Subcutaneous adipose tissue (tissue), 4 donors: ENCODE measurements around the gene VRK1. TPM values are rescaled to one million over a fixed set of nuclear protein-coding genes. Genes with fewer than 3 reads are reported as not detected.

ENCODE experiments used
- total RNA-seq, 4 donors: library from RNA; depleted of rRNA; stranded (reverse); fragments of >200 nt; gene quantifications; one replicate each; pipeline ENCODE4 v1.1.0, GENCODE V29; 2016
- TF ChIP-seq, protein P1 (sequence below): fragments of 450-650 bp; IDR thresholded peaks from one replicate; pipeline ENCODE4 v1.5.1; 2016; ENCODE audit warnings: low read depth, mild to moderate bottlenecking, control low read depth, antibody characterized with exemption, moderate library complexity

Gene VRK1
- total RNA-seq, 4 donors from 2014 or later = 13.6 to 16.5 (median 14.2) TPM

- TF ChIP-seq, protein P1, sequence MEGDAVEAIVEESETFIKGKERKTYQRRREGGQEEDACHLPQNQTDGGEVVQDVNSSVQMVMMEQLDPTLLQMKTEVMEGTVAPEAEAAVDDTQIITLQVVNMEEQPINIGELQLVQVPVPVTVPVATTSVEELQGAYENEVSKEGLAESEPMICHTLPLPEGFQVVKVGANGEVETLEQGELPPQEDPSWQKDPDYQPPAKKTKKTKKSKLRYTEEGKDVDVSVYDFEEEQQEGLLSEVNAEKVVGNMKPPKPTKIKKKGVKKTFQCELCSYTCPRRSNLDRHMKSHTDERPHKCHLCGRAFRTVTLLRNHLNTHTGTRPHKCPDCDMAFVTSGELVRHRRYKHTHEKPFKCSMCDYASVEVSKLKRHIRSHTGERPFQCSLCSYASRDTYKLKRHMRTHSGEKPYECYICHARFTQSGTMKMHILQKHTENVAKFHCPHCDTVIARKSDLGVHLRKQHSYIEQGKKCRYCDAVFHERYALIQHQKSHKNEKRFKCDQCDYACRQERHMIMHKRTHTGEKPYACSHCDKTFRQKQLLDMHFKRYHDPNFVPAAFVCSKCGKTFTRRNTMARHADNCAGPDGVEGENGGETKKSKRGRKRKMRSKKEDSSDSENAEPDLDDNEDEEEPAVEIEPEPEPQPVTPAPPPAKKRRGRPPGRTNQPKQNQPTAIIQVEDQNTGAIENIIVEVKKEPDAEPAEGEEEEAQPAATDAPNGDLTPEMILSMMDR = no peak
Observed at GRCh38 chr14:96905065-96905464, 107.9 kb downstream of the VRK1 start.

- TF ChIP-seq, protein P1 = no peak
Observed at GRCh38 chr14:96905825-96906224, 108.6 kb downstream of the VRK1 start.

- TF ChIP-seq, protein P1 = no peak
Observed at GRCh38 chr14:96906434-96906833, 109.3 kb downstream of the VRK1 start.

DNA sequence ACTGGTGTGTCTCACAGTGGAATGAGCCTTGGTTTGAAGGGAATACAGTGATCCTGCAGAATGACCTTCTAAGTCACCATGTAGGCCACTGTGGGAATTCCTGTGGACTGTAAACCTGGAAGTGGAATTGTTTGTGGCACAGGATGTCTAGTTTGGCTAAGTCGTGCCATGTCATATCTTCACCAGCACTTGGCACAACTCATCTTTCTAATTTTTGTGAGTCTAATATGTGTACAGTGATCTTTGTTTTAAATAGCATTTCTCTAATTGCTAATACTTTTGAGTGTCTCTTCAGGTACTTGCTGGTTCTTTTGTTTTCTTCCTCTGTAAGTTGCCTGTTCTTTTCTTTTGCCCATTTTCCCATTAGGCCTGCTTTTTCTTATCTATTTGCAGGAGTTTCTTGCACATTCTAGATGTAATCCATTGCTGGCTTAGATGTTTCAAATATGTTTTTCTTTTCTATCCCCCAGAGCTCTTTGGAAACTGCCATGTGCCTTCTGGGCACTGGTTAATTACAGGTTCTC lies 112.7 kb downstream of the VRK1 start:
- TF ChIP-seq, protein P1 = no peak

DNA sequence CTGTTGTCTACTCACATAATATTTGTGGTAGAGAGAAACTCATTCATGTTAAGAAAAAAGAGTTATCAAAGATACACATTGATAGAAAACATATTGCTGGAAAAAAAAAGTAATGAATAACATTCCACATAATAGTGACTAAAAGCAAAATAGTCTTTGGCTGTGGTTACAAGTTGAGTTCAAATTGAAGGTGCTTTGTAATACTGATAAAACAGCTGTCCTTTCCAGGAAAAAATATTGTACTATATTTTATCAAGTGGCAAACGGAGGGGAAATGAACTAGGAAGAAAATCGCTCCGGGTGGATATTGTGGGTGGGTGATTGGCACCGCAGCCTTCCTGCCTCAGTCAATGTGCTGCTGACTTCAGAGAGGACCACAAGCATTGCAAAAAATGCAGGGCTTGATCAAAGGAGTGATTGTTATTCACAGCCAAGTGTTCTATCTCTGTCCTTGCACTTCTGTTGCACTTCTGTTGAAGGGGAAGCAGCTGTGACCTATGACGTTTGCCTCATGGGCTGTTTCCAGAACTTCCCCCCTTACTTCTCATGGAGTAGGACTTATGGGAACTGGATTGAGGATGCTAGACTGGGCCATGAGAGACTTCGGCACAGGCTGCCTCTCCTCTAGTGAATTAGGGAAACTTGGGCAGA lies 114.4 kb downstream of the VRK1 start:
- TF ChIP-seq, protein P1 = no peak

- TF ChIP-seq, protein P1 = no peak
Observed at GRCh38 chr14:96914571-96915128, 117.5 kb downstream of the VRK1 start.

DNA sequence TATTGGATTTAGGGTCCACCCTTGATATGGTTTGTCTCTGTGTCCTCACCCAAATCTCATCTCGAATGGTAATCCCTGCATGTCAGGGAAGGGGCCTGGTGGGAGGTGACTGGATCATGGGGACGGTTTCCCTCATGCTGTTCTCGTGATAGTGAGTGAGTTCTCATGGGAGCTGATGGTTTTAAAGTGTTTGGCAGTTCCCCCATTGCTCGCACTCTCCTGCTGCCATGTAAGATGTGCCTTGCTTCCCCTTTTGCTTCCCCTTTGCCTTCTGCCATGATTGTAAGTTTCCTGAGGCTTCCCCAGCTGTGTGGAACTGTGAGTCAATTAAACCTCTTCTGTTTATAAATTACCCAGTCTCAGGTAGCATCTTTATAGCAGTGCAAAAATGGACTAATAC lies 118.3 kb downstream of the VRK1 start:
- TF ChIP-seq, protein P1 = no peak
